Nephron progenitor cell (in vitro differentiated cells): ENCODE measurements around the gene SHCBP1L.

ENCODE experiments used
- DNase-seq: peaks from one replicate; pipeline ENCODE4 v3.0.0; 2021
- H3K27ac Mint-ChIP-seq: 2 replicates; pipeline ENCODE4 v1.8.0; 2021; ENCODE audit warnings: mild to moderate bottlenecking, moderate library complexity, mixed read lengths
- H3K27me3 Mint-ChIP-seq: 2 replicates; pipeline ENCODE4 v1.8.0; 2021; ENCODE audit warnings: mild to moderate bottlenecking, low read depth, mixed read lengths; ENCODE audit not compliant: poor library complexity
- H3K36me3 Mint-ChIP-seq: 2 replicates; pipeline ENCODE4 v1.8.0; 2021; ENCODE audit warnings: low read depth, mixed read lengths
- H3K4me1 Mint-ChIP-seq: 2 replicates; pipeline ENCODE4 v1.8.0; 2021; ENCODE audit warnings: mixed read lengths
- H3K4me3 Mint-ChIP-seq: 2 replicates; pipeline ENCODE4 v1.8.0; 2021; ENCODE audit warnings: mild to moderate bottlenecking, moderate library complexity, mixed read lengths
- H3K9me3 Mint-ChIP-seq: 2 replicates; pipeline ENCODE4 v1.8.0; 2021; ENCODE audit warnings: mild to moderate bottlenecking, moderate library complexity, mixed read lengths
- CTCF ChIP-seq: fragments of 200-600 bp; sonication (generic); IDR thresholded peaks from 2 replicates; pipeline ENCODE4 v1.5.0; 2021; ENCODE audit warnings: antibody characterized with exemption

SHCBP1L gene

GRCh38 chr1:182995894-182996293, 42.9 kb upstream of the SHCBP1L start:
- Mint-ChIP-seq H3K27ac (no peak overlapping the region), H3K9me3 (no peaks in the 10 kb centered on the region), H3K4me1 (no peaks in the 10 kb centered on the region), H3K27me3 (no peaks in the 10 kb centered on the region), H3K36me3 (no peaks in the 10 kb centered on the region), H3K4me3 (no peak overlapping the region)
- DNase-seq: no peak
- TF ChIP-seq CTCF: no peak

- Mint-ChIP-seq H3K27ac (no peak overlapping the region), H3K27me3 (no peaks in the 10 kb centered on the region), H3K9me3 (no peaks in the 10 kb centered on the region), H3K4me1 (no peaks in the 10 kb centered on the region), H3K4me3 (no peak overlapping the region), H3K36me3 (no peaks in the 10 kb centered on the region)
- TF ChIP-seq CTCF: no peak
- no peak for DNase-seq
These were observed 40.8 kb upstream of the SHCBP1L start for GRCh38 chr1:182993746-182994145.

GRCh38 chr1:182990413-182991144, 37.6 kb upstream of the SHCBP1L start:
- H3K36me3 Mint-ChIP-seq: no peaks in the 10 kb centered on the region
- H3K27me3 Mint-ChIP-seq: peaks cover 2% of the 10 kb centered on the region
- H3K4me1 Mint-ChIP-seq: no peaks in the 10 kb centered on the region
- no peak for DNase-seq
- H3K27ac Mint-ChIP-seq: no peak overlapping the region
- TF ChIP-seq CTCF: no peak
- H3K4me3 Mint-ChIP-seq: no peak overlapping the region
- H3K9me3 Mint-ChIP-seq: no peaks in the 10 kb centered on the region

GRCh38 chr1:182985876-182986275, 32.9 kb upstream of the SHCBP1L start:
- no peaks in the 10 kb centered on the region for H3K4me1 Mint-ChIP-seq
- H3K27me3 Mint-ChIP-seq: peaks cover 2% of the 10 kb centered on the region
- no peak for DNase-seq
- no peak overlapping the region for H3K27ac Mint-ChIP-seq
- no peak for TF ChIP-seq CTCF
- peaks cover 7% of the 10 kb centered on the region for H3K9me3 Mint-ChIP-seq
- no peak overlapping the region for H3K4me3 Mint-ChIP-seq
- no peaks in the 10 kb centered on the region for H3K36me3 Mint-ChIP-seq

- H3K27me3 Mint-ChIP-seq: peaks cover 2% of the 10 kb centered on the region
- H3K9me3 Mint-ChIP-seq: peaks cover 7% of the 10 kb centered on the region
- TF ChIP-seq CTCF: no peak
- no peak for DNase-seq
- no peak overlapping the region for H3K27ac Mint-ChIP-seq
- H3K36me3 Mint-ChIP-seq: no peaks in the 10 kb centered on the region
- no peaks in the 10 kb centered on the region for H3K4me1 Mint-ChIP-seq
- H3K4me3 Mint-ChIP-seq: no peak overlapping the region
These were observed 31.7 kb upstream of the SHCBP1L start for GRCh38 chr1:182984621-182985020.

GRCh38 chr1:182984138-182984537, 31.2 kb upstream of the SHCBP1L start:
- Mint-ChIP-seq H3K4me3 (no peak overlapping the region), H3K9me3 (peaks cover 11% of the 10 kb centered on the region), H3K36me3 (no peaks in the 10 kb centered on the region), H3K27me3 (peaks cover 2% of the 10 kb centered on the region), H3K4me1 (no peaks in the 10 kb centered on the region), H3K27ac (no peak overlapping the region)
- no peak for TF ChIP-seq CTCF
- no peak for DNase-seq
